Endothelial cell (in vitro differentiated cells): ENCODE measurements around the gene F7. TPM values are rescaled to one million over a fixed set of nuclear protein-coding genes. Genes with fewer than 3 reads are reported as not detected.

Source experiments
- DNase-seq: peaks from one replicate; pipeline ENCODE4 v3.0.0; 2021; ENCODE audit warnings: low spot score
- H3K27ac Mint-ChIP-seq: one replicate; pipeline ENCODE4 v1.8.0; 2021; ENCODE audit warnings: mixed read lengths, inconsistent platforms; ENCODE audit not compliant: unreplicated experiment
- H3K27me3 Mint-ChIP-seq: one replicate; pipeline ENCODE4 v1.8.0; 2021; ENCODE audit warnings: mild to moderate bottlenecking, moderate library complexity, mixed read lengths, inconsistent platforms; ENCODE audit not compliant: unreplicated experiment
- H3K36me3 Mint-ChIP-seq: one replicate; pipeline ENCODE4 v1.8.0; 2021; ENCODE audit warnings: mild to moderate bottlenecking, low read depth, mixed read lengths, inconsistent platforms; ENCODE audit not compliant: unreplicated experiment
- H3K4me1 Mint-ChIP-seq: one replicate; pipeline ENCODE4 v1.8.0; 2021; ENCODE audit warnings: mild to moderate bottlenecking, mixed read lengths, inconsistent platforms; ENCODE audit not compliant: unreplicated experiment
- H3K4me3 Mint-ChIP-seq: one replicate; pipeline ENCODE4 v1.8.0; 2021; ENCODE audit warnings: mild to moderate bottlenecking, mixed read lengths, inconsistent platforms; ENCODE audit not compliant: unreplicated experiment
- H3K9me3 Mint-ChIP-seq: one replicate; pipeline ENCODE4 v1.8.0; 2021; ENCODE audit warnings: mixed read lengths, inconsistent platforms; ENCODE audit not compliant: unreplicated experiment
- total RNA-seq: library from RNA; stranded (reverse); fragmentation: NEBNext Ultra II Directional; extraction: Animal tissue kit (Norgen Biotek cat#: 25700); gene quantifications from one replicate; pipeline ENCODE4 v1.2.1, GENCODE V29; 2021; ENCODE audit not compliant: unreplicated experiment
- TF ChIP-seq, protein P1 (sequence below): fragments of 200-600 bp; sonication (generic); IDR thresholded peaks from one replicate; pipeline ENCODE4 v1.5.0; 2021; ENCODE audit warnings: antibody characterized with exemption; ENCODE audit not compliant: unreplicated experiment

F7 gene
- total RNA-seq, 1 donor from 2014 or later, result not detected

DNA sequence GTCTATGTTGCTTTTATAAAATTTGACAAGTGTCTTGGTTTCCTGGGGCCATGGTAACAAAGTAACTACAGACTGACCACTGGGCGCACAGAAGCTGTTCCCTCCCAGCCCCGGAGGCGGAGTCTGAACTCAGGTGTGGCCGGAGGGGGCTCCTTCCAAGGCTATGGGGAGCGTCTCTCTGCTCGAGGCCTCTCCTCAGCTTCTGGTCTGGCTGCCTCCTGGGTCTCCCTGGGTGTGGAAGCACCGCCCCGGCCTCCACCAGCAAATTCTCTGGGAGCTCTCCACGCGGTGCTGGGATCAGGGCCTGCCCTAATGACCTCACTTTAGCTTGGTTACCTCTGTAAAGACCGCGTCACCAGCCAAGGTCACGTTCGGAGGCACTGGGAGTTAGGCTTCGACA is 45.7 kb upstream of the F7 start:
- Mint-ChIP-seq H3K27me3 (peaks cover 10% of the 10 kb centered on the region), H3K9me3 (no peaks in the 10 kb centered on the region), H3K4me3 (no peak overlapping the region), H3K4me1 (no peaks in the 10 kb centered on the region), H3K27ac (no peak overlapping the region), H3K36me3 (peaks cover 3% of the 10 kb centered on the region)
- DNase-seq, result no peak
- TF ChIP-seq, protein P1, sequence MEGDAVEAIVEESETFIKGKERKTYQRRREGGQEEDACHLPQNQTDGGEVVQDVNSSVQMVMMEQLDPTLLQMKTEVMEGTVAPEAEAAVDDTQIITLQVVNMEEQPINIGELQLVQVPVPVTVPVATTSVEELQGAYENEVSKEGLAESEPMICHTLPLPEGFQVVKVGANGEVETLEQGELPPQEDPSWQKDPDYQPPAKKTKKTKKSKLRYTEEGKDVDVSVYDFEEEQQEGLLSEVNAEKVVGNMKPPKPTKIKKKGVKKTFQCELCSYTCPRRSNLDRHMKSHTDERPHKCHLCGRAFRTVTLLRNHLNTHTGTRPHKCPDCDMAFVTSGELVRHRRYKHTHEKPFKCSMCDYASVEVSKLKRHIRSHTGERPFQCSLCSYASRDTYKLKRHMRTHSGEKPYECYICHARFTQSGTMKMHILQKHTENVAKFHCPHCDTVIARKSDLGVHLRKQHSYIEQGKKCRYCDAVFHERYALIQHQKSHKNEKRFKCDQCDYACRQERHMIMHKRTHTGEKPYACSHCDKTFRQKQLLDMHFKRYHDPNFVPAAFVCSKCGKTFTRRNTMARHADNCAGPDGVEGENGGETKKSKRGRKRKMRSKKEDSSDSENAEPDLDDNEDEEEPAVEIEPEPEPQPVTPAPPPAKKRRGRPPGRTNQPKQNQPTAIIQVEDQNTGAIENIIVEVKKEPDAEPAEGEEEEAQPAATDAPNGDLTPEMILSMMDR, result no peak

DNA sequence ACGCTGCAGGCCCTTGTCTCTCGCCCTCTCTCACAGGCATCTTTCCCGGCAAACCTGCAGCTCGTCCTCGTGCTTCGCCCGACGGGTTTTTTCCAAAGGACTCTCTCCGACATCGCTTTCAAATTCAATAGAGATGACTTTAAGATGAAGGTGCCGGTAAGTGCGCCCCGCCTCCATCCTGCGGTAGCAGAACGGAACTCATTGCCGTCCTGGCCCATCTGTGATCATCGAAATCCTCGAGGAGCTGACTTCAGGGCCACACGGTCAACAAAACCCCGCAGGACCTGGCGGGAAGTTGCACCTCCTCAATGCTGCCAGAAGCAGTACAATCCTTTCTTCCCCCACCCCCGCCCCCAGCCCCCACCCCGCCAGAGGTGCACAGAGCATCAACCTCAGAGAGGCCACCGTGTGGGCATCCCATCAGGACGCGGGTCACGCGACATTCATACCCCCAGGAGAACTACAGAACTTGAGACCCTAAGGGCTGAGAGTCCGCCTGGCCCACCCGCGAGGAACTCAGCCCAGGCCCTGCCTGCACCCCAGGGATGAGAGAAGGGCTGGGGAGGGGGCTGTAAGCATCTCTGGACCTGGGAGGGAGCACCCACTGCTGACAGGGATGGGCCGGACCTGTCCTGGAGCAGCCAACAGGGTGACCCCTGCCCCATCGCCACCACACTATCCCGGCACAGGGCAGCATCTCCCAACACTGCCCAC is 44.9 kb upstream of the F7 start:
- H3K36me3 Mint-ChIP-seq, result peaks cover 3% of the 10 kb centered on the region
- H3K27ac Mint-ChIP-seq, result no peak overlapping the region
- no peaks in the 10 kb centered on the region for H3K9me3 Mint-ChIP-seq
- no peak overlapping the region for H3K4me3 Mint-ChIP-seq
- no peak for DNase-seq
- H3K27me3 Mint-ChIP-seq, result peaks cover 9% of the 10 kb centered on the region
- H3K4me1 Mint-ChIP-seq, result no peaks in the 10 kb centered on the region
- TF ChIP-seq, protein P1, result no peak

DNA sequence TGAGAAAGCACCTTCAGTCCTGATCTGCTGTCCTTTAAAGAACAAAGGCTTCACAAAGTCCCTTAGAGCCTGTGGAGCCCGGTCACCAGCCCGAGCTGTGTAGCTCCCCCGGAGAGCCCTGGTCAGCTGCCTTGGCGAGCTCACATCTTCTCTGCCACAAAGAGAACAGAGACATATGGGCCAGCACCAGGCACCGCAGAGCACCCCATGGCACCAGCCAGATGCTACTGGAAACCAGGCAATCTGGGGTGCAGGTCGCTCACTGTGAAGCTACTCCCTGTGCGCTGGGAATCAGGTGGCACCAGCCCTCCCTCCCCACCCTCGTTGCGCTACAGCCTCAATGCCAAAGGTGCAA is 44.3 kb upstream of the F7 start:
- H3K27me3 Mint-ChIP-seq, result peaks cover 10% of the 10 kb centered on the region
- H3K36me3 Mint-ChIP-seq, result peaks cover 3% of the 10 kb centered on the region
- TF ChIP-seq, protein P1, result no peak
- H3K4me1 Mint-ChIP-seq, result no peaks in the 10 kb centered on the region
- no peak overlapping the region for H3K27ac Mint-ChIP-seq
- H3K9me3 Mint-ChIP-seq, result no peaks in the 10 kb centered on the region
- no peak overlapping the region for H3K4me3 Mint-ChIP-seq
- no peak for DNase-seq

DNA sequence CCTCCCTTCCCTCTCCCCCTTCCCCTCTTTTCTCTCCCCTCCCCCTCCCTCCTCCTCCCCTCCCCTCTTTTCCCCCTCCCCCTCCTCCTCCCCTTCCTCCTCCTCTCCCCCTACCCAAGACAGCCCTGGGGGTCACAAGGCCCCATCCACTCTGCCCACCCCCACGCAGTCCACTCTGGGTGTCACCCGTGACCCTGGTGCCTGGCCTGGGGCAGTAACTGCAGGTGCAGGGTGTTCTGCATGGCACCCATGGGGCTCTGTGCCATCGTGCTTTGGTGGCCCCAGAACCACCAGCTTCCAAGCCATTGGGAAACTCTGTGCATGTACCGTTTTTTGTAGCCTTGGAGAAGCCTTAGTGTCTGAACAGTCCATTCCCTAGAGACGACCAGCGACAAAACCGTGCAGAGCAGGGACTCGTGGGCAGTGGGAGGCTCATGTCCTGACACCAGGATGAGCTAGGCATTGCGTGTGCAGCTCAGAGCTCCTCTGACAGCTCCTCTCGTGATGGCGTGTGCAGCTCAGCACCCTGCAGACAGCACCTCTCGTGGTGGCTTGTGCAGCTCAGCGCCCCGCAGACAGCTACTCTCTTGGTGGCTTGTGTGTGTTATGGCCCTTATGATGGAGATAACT is 43.7 kb upstream of the F7 start:
- no peak overlapping the region for H3K27ac Mint-ChIP-seq
- H3K4me3 Mint-ChIP-seq, result no peak overlapping the region
- peaks cover 11% of the 10 kb centered on the region for H3K27me3 Mint-ChIP-seq
- TF ChIP-seq, protein P1, result no peak
- no peaks in the 10 kb centered on the region for H3K4me1 Mint-ChIP-seq
- no peaks in the 10 kb centered on the region for H3K9me3 Mint-ChIP-seq
- DNase-seq, result no peak
- peaks cover 3% of the 10 kb centered on the region for H3K36me3 Mint-ChIP-seq

DNA sequence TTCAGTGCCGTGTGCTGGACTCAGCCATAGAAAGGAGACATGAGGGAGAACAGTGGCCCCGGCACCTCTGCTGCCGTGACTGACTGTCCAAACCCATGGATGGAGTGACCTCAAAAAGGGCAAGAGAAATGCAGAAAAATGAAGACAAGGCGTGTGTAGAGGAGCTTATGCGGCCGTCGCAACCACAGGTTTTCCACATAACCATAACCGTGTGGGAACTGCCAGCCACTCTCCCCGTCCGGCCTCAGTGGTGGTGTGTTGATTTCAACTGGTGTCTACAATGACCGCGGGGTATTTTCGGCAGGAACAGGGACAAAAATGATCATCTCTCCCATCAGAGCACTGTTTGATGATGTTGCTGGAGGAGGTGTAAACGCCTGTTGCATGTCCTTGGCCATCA is 42.9 kb upstream of the F7 start:
- Mint-ChIP-seq H3K9me3 (no peaks in the 10 kb centered on the region), H3K27me3 (peaks cover 11% of the 10 kb centered on the region), H3K4me3 (no peak overlapping the region), H3K27ac (no peak overlapping the region), H3K4me1 (no peaks in the 10 kb centered on the region), H3K36me3 (peaks cover 3% of the 10 kb centered on the region)
- TF ChIP-seq, protein P1, result no peak
- DNase-seq, result no peak
